GM18505 (cell line): ENCODE data around the gene B3GNT3.
A peak's percentile ranks its signal among the peaks of the same experiment; 100 is the strongest.

Experiments used
- ATAC-seq: cut with Tn5 transposase; IDR thresholded peaks from one replicate; pipeline ENCODE4 v1.9.1; 2021; ENCODE audit not compliant: unreplicated experiment
- POLR2A ChIP-seq: IDR thresholded peaks from 4 replicates; pipeline ENCODE4 v1.6.1; 2011; ENCODE audit warnings: borderline replicate concordance; ENCODE audit not compliant: insufficient read depth, insufficient read length; ENCODE audit errors: extremely low read depth

B3GNT3 gene

GRCh38 chr19:17841810-17842662 lies 47.1 kb downstream of the B3GNT3 start:
- no peak for ATAC-seq
- no peak for TF ChIP-seq POLR2A

GRCh38 chr19:17842663-17843291 lies 47.8 kb downstream of the B3GNT3 start:
- ATAC-seq, result no peak
- TF ChIP-seq POLR2A, result no peak

- ATAC-seq, result no peak
Observed at GRCh38 chr19:17843292-17843827, 48.4 kb downstream of the B3GNT3 start.

GRCh38 chr19:17843908-17844490 lies 49.1 kb downstream of the B3GNT3 start:
- no peak for TF ChIP-seq POLR2A
- ATAC-seq, result no peak

More at GRCh38 chr19:17843292-17843827, 48.4 kb downstream of the B3GNT3 start:
- peak; percentile 15 for TF ChIP-seq POLR2A

GRCh38 chr19:17846146-17846545 lies 51.2 kb downstream of the B3GNT3 start:
- no peak for ATAC-seq
- TF ChIP-seq POLR2A, result no peak

- TF ChIP-seq POLR2A, result peak; percentile 92
Observed at GRCh38 chr19:17847538-17848366, 52.8 kb downstream of the B3GNT3 start, which contains the start of gene JAK3. Gene JAK3 (minus strand): TSS chr19:17847982. CDS start chr19:17844417, 3,565 bp downstream.

GRCh38 chr19:17848595-17849292 lies 53.8 kb downstream of the B3GNT3 start:
- TF ChIP-seq POLR2A, result no peak
- ATAC-seq, result no peak

More at GRCh38 chr19:17847538-17848366, 52.8 kb downstream of the B3GNT3 start, which contains the start of gene JAK3:
- ATAC-seq, result peak; percentile 55

- ATAC-seq, result no peak
Observed at GRCh38 chr19:17854061-17854460, 59.1 kb downstream of the B3GNT3 start.

GRCh38 chr19:17855280-17856152 lies 60.6 kb downstream of the B3GNT3 start:
- ATAC-seq, result no peak
- no peak for TF ChIP-seq POLR2A

More at GRCh38 chr19:17854061-17854460, 59.1 kb downstream of the B3GNT3 start:
- no peak for TF ChIP-seq POLR2A

GRCh38 chr19:17859533-17860330 lies 64.8 kb downstream of the B3GNT3 start, which contains the start of gene RPL18A:
Gene RPL18A (plus strand): TSS chr19:17859910. CDS start chr19:17859957, 47 bp downstream.
- peak; percentile 98 for TF ChIP-seq POLR2A
- peak; percentile 85 for ATAC-seq

GRCh38 chr19:17860331-17860992 lies 65.5 kb downstream of the B3GNT3 start:
- no peak for TF ChIP-seq POLR2A
- ATAC-seq, result no peak
